GM18499 (cell line): ENCODE measurements around the gene BOLL.
A peak's percentile ranks its signal among the peaks of the same experiment; 100 is the strongest.
"Not testable (repeated sequence)": the region's sequence is repeated elsewhere in the genome, so short reads cannot be mapped to it uniquely, and the experiment has no call there.

ENCODE experiments used
- ATAC-seq: cut with Tn5 transposase; IDR thresholded peaks from one replicate; pipeline ENCODE4 v1.9.1; 2021; ENCODE audit warnings: moderate number of reproducible peaks; ENCODE audit not compliant: insufficient read depth, unreplicated experiment

The BOLL gene

GRCh38 chr2:197799068-197799467, 13.9 kb upstream of the BOLL start:
- no peak for ATAC-seq

DNA sequence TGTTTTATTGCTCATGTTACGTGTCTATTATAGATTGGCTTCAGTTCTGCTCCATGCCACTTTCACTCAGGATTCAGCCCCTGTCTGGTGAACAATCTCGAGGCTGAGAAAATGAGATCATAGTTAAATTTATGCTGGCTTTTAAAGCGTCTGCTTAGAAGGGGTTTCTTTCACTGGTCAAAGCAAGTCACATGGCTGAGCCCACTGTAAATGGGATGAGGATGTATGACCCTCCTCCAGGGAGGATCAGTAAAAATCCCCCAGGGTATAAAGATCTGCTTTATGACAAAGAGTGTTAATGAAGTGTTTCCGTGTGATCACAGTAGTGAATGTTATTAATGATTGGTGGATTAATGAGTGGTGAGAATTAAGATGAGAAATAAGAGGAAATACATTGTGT, 13.1 kb upstream of the BOLL start:
- ATAC-seq, result no peak

DNA sequence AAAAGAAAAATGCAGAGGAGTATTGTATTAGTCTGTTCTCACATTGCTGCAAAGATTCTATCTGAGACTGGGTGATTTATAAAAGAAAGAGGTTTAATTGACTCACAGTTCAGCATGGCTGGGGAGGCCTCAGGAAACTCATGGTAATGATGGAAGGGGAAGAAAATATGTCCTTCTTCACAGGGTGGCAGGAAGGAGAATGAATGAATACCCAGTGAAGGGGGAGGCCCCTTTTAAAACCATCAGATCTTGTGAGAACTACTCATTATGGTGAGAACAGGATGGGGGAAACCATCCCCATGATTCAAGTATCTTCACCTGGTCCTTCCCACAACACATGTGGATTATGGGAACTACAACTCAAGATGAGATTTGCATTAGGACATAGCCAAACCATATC, 10.2 kb upstream of the BOLL start:
- no peak for ATAC-seq

GRCh38 chr2:197793456-197793855, 8.3 kb upstream of the BOLL start:
- ATAC-seq, result no peak

- ATAC-seq, result no peak
Observed at GRCh38 chr2:197786010-197786877, 1.1 kb upstream of the BOLL start.

- no peak for ATAC-seq
Observed at GRCh38 chr2:197782126-197782525, 3.0 kb downstream of the BOLL start.

GRCh38 chr2:197779261-197779660, 5.9 kb downstream of the BOLL start:
- ATAC-seq, result no peak

GRCh38 chr2:197777823-197778407, 7.2 kb downstream of the BOLL start:
- no peak for ATAC-seq

DNA sequence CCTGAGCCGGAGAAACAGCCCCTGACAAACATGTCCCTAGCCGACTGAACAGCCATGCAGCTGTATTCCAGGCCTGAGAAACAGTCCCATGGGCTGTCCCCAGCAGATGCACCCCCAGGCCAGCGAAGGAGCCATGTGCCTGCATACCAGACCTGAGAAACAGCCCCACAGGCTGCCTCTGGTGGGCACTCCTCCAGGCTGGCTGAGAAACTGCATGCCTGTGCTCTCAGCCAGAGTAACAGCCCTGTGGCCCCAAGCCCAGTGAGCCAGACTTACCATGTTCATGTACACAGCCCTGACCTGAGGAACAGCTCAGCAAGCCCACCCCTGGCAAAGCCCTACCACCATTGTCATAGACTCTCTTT, 24.8 kb downstream of the BOLL start:
- ATAC-seq, result no peak

GRCh38 chr2:197759625-197760292, 25.4 kb downstream of the BOLL start:
- ATAC-seq, result no peak

DNA sequence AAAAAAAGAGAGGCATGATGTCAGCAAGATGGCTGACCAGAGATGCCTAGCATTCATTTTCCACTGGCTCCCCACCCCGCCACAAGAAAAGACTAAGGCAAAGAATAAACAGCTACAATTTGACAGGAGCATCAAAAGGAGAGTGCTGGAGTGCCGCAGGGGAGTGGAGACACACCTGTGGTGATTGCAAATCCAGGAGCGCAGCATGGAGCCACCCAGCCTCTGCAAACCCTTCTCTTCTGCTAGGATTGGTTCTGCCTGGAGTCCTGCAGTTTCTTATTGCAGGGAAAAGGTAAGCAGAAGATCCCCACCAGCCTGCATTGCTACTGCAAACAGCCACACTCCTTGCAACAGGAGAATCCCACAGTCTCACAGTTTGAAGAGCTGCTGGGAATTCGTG, 26.1 kb downstream of the BOLL start:
- no peak for ATAC-seq

DNA sequence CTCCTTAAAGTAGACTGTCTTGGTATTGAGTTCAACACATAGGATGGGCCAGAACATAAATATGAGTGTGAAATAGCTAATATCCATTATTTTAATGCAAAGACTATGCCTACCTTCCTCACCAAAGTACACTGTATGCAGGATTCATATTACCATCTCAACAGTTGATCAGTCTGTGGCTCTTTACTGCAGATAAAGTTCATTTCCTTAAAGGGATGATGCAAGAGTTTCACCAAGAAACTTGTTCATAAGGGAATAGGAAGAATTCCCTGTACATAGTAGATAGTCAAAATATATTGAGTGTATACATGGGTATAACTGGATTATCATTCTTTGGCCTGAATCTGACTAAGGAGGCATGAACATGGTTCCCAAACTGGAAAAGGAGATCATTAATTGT, 44.9 kb downstream of the BOLL start:
- no peak for ATAC-seq

DNA sequence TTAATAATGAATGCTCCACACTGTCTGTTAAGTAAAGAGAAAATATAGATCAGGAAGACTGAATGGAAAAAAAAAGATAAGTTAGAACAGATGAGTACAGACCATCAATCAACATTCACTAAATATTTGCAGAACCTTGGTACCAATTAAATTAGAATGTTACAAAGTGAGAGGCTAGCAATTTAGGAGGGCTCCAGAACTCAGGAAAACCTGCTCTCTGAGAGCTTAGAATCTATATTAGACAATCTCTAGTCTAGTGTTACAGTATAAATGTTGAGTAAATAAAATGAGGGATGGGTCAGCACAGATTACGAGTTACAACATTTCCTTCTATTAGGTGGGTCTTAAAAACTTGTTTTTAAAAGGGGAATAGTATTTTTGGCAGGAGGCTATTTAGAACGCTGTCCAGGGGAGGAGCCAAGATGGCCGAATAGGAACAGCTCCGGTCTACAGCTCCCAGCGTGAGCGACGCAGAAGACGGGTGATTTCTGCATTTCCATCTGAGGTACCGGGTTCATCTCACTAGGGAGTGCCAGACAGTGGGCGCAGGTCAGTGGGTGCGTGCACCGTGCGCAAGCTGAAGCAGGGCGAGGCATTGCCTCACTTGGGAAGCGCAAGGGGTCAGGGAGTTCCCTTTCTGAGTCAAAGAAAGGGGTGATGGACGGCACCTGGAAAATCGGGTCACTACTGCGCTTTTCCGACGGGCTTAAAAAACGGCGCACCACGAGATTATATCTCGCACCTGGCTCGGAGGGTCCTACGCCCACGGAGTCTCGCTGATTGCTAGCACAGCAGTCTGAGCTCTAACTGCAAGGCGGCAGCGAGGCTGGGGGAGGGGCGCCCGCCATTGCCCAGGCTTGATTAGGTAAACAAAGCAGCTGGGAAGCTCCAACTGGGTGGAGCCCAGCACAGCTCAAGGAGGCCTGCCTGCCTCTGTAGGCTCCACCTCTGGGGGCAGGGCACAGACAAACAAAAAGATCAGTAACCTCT, 56.3 kb downstream of the BOLL start:
- not testable (repeated sequence) for ATAC-seq

GRCh38 chr2:197727011-197727410, 58.1 kb downstream of the BOLL start:
- no peak for ATAC-seq

DNA sequence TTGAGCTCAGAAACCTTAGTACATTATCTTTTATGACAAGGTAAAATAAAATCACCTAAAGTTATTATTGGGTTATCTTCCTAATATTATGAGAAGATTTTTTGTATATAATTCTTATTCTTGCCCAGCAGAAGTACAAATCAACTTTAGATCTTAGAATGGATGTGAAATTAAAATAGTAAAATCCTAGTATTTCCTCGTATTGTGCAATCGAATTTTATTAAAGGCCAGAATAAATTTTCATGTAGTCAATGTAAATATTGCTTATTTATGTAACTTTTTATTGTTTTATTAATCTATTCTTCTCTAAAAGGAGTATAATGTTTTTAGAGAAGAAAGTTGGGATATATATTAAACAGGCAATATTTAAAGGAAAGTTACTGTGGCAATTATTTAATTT, 67.3 kb downstream of the BOLL start:
- ATAC-seq, result no peak

DNA sequence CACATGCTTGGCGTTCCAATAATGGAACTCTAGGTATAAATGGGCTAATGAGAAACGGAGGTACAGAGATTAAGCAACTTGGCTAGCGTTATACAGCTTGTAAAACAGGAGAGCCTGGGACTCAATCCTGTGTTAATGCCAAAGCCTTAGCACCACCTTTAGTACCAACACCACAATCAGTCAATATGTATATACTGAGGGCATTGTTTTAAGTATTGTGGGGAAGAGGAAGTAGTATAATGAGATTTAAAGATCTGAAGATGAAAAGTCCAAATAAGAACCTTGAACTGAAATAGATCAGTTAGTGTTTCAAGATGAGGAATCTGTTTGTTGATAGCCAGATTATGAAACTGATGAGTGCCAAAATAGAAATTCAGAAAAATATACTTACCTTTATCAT, 71.8 kb downstream of the BOLL start:
- ATAC-seq, result no peak

- no peak for ATAC-seq
Observed at GRCh38 chr2:197711578-197711977, 73.5 kb downstream of the BOLL start.

- peak; percentile 80 for ATAC-seq
Observed at GRCh38 chr2:197710424-197711042, 74.6 kb downstream of the BOLL start.

GRCh38 chr2:197709140-197709539, 76.0 kb downstream of the BOLL start:
- not testable (repeated sequence) for ATAC-seq

DNA sequence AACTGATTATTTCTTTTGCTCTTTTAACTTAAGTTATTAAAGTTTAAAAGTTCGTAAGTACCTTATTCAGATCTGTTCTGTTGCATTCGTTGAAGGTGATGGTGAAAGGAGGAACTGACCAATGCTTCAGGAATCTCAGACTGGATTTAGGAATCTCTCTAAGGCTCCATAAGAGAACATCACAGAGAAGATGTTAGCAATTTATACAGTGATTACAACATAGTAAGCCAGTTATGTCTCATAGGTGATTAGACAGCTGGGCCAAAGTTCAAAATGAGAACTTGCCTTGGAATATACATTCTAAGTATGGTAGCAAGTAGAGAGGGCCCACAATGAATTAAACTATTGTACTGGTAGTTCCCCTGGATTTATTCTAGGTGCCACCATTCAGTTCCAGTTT, 76.8 kb downstream of the BOLL start:
- ATAC-seq, result no peak
